ENCODE measurements around the gene MGRN1.

The MGRN1 gene

GRCh38 chr16:4687946-4688673 is 63.5 kb downstream of the MGRN1 start:
- no peak for DNase-seq (ENCODE audit: low read depth)

GRCh38 chr16:4688674-4689045 is 64.0 kb downstream of the MGRN1 start:
- DNase-seq (ENCODE audit: low read depth) = no peak

- no peak for DNase-seq (ENCODE audit: low read depth)
Observed at GRCh38 chr16:4689091-4689671, 64.6 kb downstream of the MGRN1 start.

GRCh38 chr16:4689864-4690704 is 65.5 kb downstream of the MGRN1 start:
- no peak for DNase-seq (ENCODE audit: low read depth)

- DNase-seq (ENCODE audit: low read depth) = no peak
Observed at GRCh38 chr16:4690946-4691665, 66.5 kb downstream of the MGRN1 start.

- DNase-seq (ENCODE audit: low read depth) = no peak
Observed at GRCh38 chr16:4691666-4692412, 67.2 kb downstream of the MGRN1 start.

- DNase-seq (ENCODE audit: low read depth) = no peak
Observed at GRCh38 chr16:4692460-4693295, 68.1 kb downstream of the MGRN1 start.

GRCh38 chr16:4693296-4693955 is 68.8 kb downstream of the MGRN1 start, which contains the start of gene NUDT16L1:
NUDT16L1 (plus strand) TSS chr16:4693562; CDS start chr16:4693727, 165 bp downstream.
- peak; percentile 95 for DNase-seq (ENCODE audit: low read depth)

- DNase-seq (ENCODE audit: low read depth) = peak; percentile 22
Observed at GRCh38 chr16:4693956-4694641, 69.5 kb downstream of the MGRN1 start.

- no peak for DNase-seq (ENCODE audit: low read depth)
Observed at GRCh38 chr16:4694642-4695451, 70.2 kb downstream of the MGRN1 start.

GRCh38 chr16:4695473-4696171 is 71.0 kb downstream of the MGRN1 start:
- DNase-seq (ENCODE audit: low read depth) = no peak

GRCh38 chr16:4696172-4696904 is 71.7 kb downstream of the MGRN1 start:
- DNase-seq (ENCODE audit: low read depth) = no peak

- no peak for DNase-seq (ENCODE audit: low read depth)
Observed at GRCh38 chr16:4696905-4697847, 72.5 kb downstream of the MGRN1 start.

- no peak for DNase-seq (ENCODE audit: low read depth)
Observed at GRCh38 chr16:4697848-4698291, 73.2 kb downstream of the MGRN1 start.

GRCh38 chr16:4698321-4699045 is 73.9 kb downstream of the MGRN1 start:
- no peak for DNase-seq (ENCODE audit: low read depth)

Measured in stimulated activated CD4-positive, alpha-beta T cell treated with anti-CD3 and anti-CD28 coated beads, Interleukin-2, amount 100 ng/mL, for 4 hours (primary cell).